B cell (primary cell): ENCODE measurements around the gene IPCEF1. TPM values are rescaled to one million over a fixed set of nuclear protein-coding genes. Genes with fewer than 3 reads are reported as not detected.

Source experiments
- ATAC-seq: fragments of 200-7000 bp; cut with Tn5 transposase; one replicate; pipeline ENCODE4 v1.10.0; 2021; ENCODE audit warnings: low read depth, mild to moderate bottlenecking, moderate number of reproducible peaks, moderate library complexity
- CTCF ChIA-PET: fragments of 350-600 bp; sonication (Branson Sonifier 250); formaldehyde crosslinking; loops from one replicate; lab custom pipeline; 2021; ENCODE audit warnings: antibody characterized with exemption, inconsistent platforms; lab: Charles Lee
- POLR2A ChIA-PET: fragments of 350-600 bp; sonication (Branson Sonifier 250); formaldehyde crosslinking; loops from one replicate; lab custom pipeline; 2021; ENCODE audit warnings: antibody characterized with exemption; lab: Charles Lee
- DNase-seq: peaks from one replicate; pipeline ENCODE4 v3.0.0; 2013
- H2AFZ ChIP-seq: 2 replicates; pipeline ENCODE4 v1.6.1; 2012; ENCODE audit warnings: mild to moderate bottlenecking, low read depth, low read length; ENCODE audit not compliant: insufficient read depth, poor library complexity, severe bottlenecking
- H3K27ac ChIP-seq, 2 donors: 1 replicate in 1 of 2; 2 replicates in 1 of 2; pipeline ENCODE4 v1.5.1; 2012 to 2013; ENCODE audit warnings: low read length in 2 of 2, mild to moderate bottlenecking in 2 of 2, moderate library complexity in 1 of 2
- H3K27me3 ChIP-seq, 4 experiments: fragments of 200-600 bp in 1 of 4; sonication (generic) in 1 of 4; replicated peaks in 1 of 4; 1 replicate in 2 of 4; 2 replicates in 2 of 4; pipeline versions ENCODE4 v1.6.1 to v1.7.0; 2013 to 2016; ENCODE audit warnings: low read length in 3 of 4, mild to moderate bottlenecking in 2 of 4, mixed read lengths in 1 of 4, moderate library complexity in 1 of 4; ENCODE audit not compliant: insufficient read depth in 4 of 4, control insufficient read depth in 3 of 4; ENCODE audit errors: control extremely low read depth in 1 of 4
- H3K36me3 ChIP-seq, 2 experiments: replicated peaks in 1 of 2; 1 replicate in 1 of 2; 2 replicates in 1 of 2; pipeline versions ENCODE4 v1.6.1 to v1.7.1; 2013; ENCODE audit warnings: low read length in 1 of 2; ENCODE audit not compliant: insufficient read depth in 2 of 2, control insufficient read depth in 1 of 2; ENCODE audit errors: control extremely low read depth in 1 of 2, extremely low read depth in 1 of 2
- H3K4me1 ChIP-seq, 2 donors: fragments of 200-600 bp in 1 of 2; sonication (generic) in 1 of 2; 1 replicate in 1 of 2; 2 replicates in 1 of 2; pipeline versions ENCODE4 v1.5.1 to v1.6.1; 2013 to 2017; ENCODE audit warnings: low read length in 2 of 2; ENCODE audit not compliant: control insufficient read depth in 2 of 2, insufficient read depth in 2 of 2
- H3K4me2 ChIP-seq: replicated peaks from 2 replicates; pipeline ENCODE3; 2012; ENCODE audit warnings: mild to moderate bottlenecking, low read depth, low read length; ENCODE audit not compliant: poor library complexity, severe bottlenecking
- H3K4me3 ChIP-seq, 5 experiments: fragments of 200-600 bp in 1 of 5; sonication (generic) in 1 of 5; 1 replicate in 3 of 5; 2 replicates in 2 of 5; pipeline versions ENCODE4 v1.5.1 to v1.7.0; 2011 to 2016; ENCODE audit warnings: low read length in 4 of 5, mild to moderate bottlenecking in 4 of 5, low read depth in 2 of 5, control low read depth in 1 of 5, moderate library complexity in 1 of 5; ENCODE audit not compliant: insufficient read depth in 1 of 5; ENCODE audit errors: control extremely low read depth in 1 of 5, extremely low read depth in 1 of 5
- H3K79me2 ChIP-seq: fragments of 200-600 bp; sonication (generic); one replicate; pipeline ENCODE4 v1.6.0; 2016; ENCODE audit warnings: low read length; ENCODE audit not compliant: control insufficient read depth, insufficient read depth
- H3K9ac ChIP-seq: fragments of 200-600 bp; sonication (generic); 2 replicates; pipeline ENCODE4 v1.6.1; 2017; ENCODE audit warnings: mild to moderate bottlenecking, low read length, moderate library complexity
- H3K9me3 ChIP-seq, 3 donors: one replicate each; pipeline versions ENCODE4 v1.6.1 to v1.7.1; 2013; ENCODE audit warnings: low read length in 2 of 3; ENCODE audit not compliant: control insufficient read depth in 2 of 3, insufficient read depth in 1 of 3; ENCODE audit errors: control extremely low read depth in 1 of 3
- H4K20me1 ChIP-seq: 2 replicates; pipeline ENCODE4 v1.6.0; 2012; ENCODE audit warnings: mild to moderate bottlenecking, low read length; ENCODE audit not compliant: insufficient read depth, control insufficient read depth, poor library complexity, severe bottlenecking
- H3K27ac Mint-ChIP-seq: one replicate; pipeline ENCODE4 v1.8.0; 2021; ENCODE audit warnings: mixed read lengths
- H3K27me3 Mint-ChIP-seq: one replicate; pipeline ENCODE4 v1.8.0; 2021; ENCODE audit warnings: mixed read lengths
- H3K4me1 Mint-ChIP-seq: one replicate; pipeline ENCODE4 v1.8.0; 2021; ENCODE audit warnings: mixed read lengths
- H3K4me3 Mint-ChIP-seq: one replicate; pipeline ENCODE4 v1.8.0; 2021; ENCODE audit warnings: mixed read lengths
- H3K9me3 Mint-ChIP-seq: one replicate; pipeline ENCODE4 v1.8.0; 2022; ENCODE audit warnings: mixed read lengths; ENCODE audit not compliant: insufficient read depth
- CTCF ChIP-seq: fragments of 200-600 bp; IDR thresholded peaks from one replicate; pipeline ENCODE4 v1.8.0; 2022; ENCODE audit warnings: antibody characterized with exemption, mild to moderate bottlenecking
- EZH2 ChIP-seq: IDR thresholded peaks from 2 replicates; pipeline ENCODE4 v1.6.1; 2012; ENCODE audit warnings: borderline replicate concordance, low read depth, mild to moderate bottlenecking, moderate library complexity, low read length; ENCODE audit not compliant: insufficient read depth, poor library complexity, severe bottlenecking
- WGBS: methylation state at CpG from one replicate; pipeline ENCODE4 v1.1.5; 2013; ENCODE audit warnings: missing lambda C conversion rate; ENCODE audit not compliant: insufficient coverage; 5-methylcytosine and 5-hydroxymethylcytosine counted together
- intact Hi-C: fragments of 100-400 bp; cut with micrococcal nuclease; formaldehyde crosslinking; loops from one replicate; pipeline ENCODE4 v1.10.0; 2022
- polyA plus RNA-seq: library from polyadenylated mRNA; depleted of rRNA; stranded (reverse); fragments of >200 nt; gene quantifications from 2 replicates; pipeline ENCODE4 v1.2.3, GENCODE V29; 2012
- total RNA-seq, 2 donors: library from RNA; stranded (reverse); fragments of 120-200 nt in 1 of 2; gene quantifications; 1 replicate in 1 of 2; 2 replicates in 1 of 2; pipeline versions ENCODE4 v1.2.3 to v1.2.4, GENCODE V29; 2013 to 2022

IPCEF1 gene
- total and polyA plus RNA-seq, 2 donors (not counting 1 experiment from before 2014, with no cell fraction given), result 0.22 to 0.94 TPM

DNA sequence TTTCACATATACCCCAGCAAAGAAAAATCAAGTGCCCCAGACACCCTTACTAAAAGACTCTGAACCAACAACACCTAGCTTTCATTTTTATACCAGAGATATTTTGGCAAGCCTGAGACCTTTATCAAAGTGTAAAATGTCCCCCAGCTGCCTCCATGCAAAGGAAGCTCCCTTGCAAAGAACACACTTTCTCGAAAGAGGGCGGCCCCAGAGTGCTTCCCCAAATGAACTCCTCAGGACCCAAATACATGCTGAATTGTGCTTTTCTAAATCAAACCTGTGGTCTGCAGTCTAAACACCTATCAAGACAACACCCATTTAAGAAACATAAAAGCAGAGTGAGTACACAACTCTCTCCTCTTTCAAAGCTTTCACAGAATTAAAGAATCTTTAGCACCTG, 490 bp downstream of the IPCEF1 start:
- peaks cover 38% of the 10 kb centered on the region for H3K4me1 Mint-ChIP-seq
- peak overlapping the region; percentile 15 for H3K27ac Mint-ChIP-seq
- no peak overlapping the region for H2AFZ ChIP-seq
- peak overlapping the region; percentile 26 for H3K4me2 ChIP-seq
- H3K4me3 Mint-ChIP-seq, result no peak overlapping the region
- ATAC-seq (no peak), DNase-seq (no peak)
- H3K9me3 Mint-ChIP-seq, result no peaks in the 10 kb centered on the region
- intact Hi-C loops, result loop anchor here (5.0 kb wide), 1 partner anchor 49 kb away; no protein-coding TSS in a partner anchor
- H3K27ac ChIP-seq, result no peak overlapping the region
- no peaks in the 10 kb centered on the region for H3K79me2 ChIP-seq
- ChIA-PET CTCF (no interaction called here), POLR2A (no interaction called here)
- H3K9ac ChIP-seq, result no peak overlapping the region
- H3K36me3 ChIP-seq, result no peaks in the 10 kb centered on the region
- H3K4me3 ChIP-seq, result peak overlapping the region in 1 of 5 experiments; percentile 61
- 51% methylated on average over 2 of the region's 2 CpGs for WGBS
- H3K27me3 ChIP-seq, result peaks cover 0 to 4% (median 0%) of the 10 kb centered on the region in 4 experiments
- peaks cover 27 to 42% of the 10 kb centered on the region in 2 donors for H3K4me1 ChIP-seq
- H3K9me3 ChIP-seq, result no peaks in the 10 kb centered on the region
- H3K27me3 Mint-ChIP-seq, result peaks cover 11% of the 10 kb centered on the region
- TF ChIP-seq CTCF, result no peak
- no peak for TF ChIP-seq EZH2
- no peaks in the 10 kb centered on the region for H4K20me1 ChIP-seq

- CTCF ChIA-PET, result no interaction called here
- Mint-ChIP-seq H3K4me1 (peaks cover 35% of the 10 kb centered on the region), H3K9me3 (no peaks in the 10 kb centered on the region), H3K27ac (no peak overlapping the region), H3K27me3 (peaks cover 3% of the 10 kb centered on the region), H3K4me3 (no peak overlapping the region)
- no peak overlapping the region for H3K27ac ChIP-seq
- TF ChIP-seq EZH2 (no peak), CTCF (no peak)
- H4K20me1 ChIP-seq, result no peaks in the 10 kb centered on the region
- peaks cover 26 to 40% of the 10 kb centered on the region in 2 donors for H3K4me1 ChIP-seq
- H3K27me3 ChIP-seq, result peaks cover 0 to 4% (median 0%) of the 10 kb centered on the region in 4 experiments
- DNase-seq, result no peak
- WGBS, result 82% methylated on average over 8 of the region's 8 CpGs
- intact Hi-C loops, result no loop called here
- no peaks in the 10 kb centered on the region for H3K36me3 ChIP-seq
- POLR2A ChIA-PET, result no interaction called here
- no peaks in the 10 kb centered on the region for H3K79me2 ChIP-seq
- H3K4me3 ChIP-seq, result peak overlapping the region in 1 of 5 experiments; percentile 55
- no peak for ATAC-seq
- H3K9me3 ChIP-seq, result no peaks in the 10 kb centered on the region
- no peak overlapping the region for H3K4me2 ChIP-seq
- H2AFZ ChIP-seq, result no peak overlapping the region
- no peak overlapping the region for H3K9ac ChIP-seq
Observed at GRCh38 chr6:154354265-154354777, 2.3 kb downstream of the IPCEF1 start.
